GM18520 (cell line): Measurements from ENCODE around the gene PPP2R5C.
"Not testable (repeated sequence)": the region's sequence is repeated elsewhere in the genome, so short reads cannot be mapped to it uniquely, and the experiment has no call there.

Experiments
- ATAC-seq: cut with Tn5 transposase; IDR thresholded peaks from one replicate; pipeline ENCODE4 v1.9.1; 2021; ENCODE audit not compliant: unreplicated experiment

The PPP2R5C gene

DNA sequence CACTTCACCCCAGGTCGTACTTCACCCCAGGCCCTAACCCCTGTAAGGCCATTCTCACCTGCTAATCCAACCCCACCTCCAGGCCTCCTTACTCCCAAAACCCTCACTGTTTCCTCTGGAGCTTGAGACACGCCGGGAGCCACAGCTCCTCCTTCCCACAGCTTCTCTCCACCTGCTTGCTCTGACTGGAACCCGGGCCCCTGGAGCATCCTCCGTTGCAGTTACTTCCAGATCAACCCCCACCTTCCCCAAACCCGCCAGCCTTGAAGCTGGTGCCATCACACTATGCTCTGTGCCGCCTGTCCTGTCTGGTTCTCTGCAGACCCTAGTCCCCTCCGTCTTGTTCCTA, 34.6 kb upstream of the PPP2R5C start:
- ATAC-seq: no peak

DNA sequence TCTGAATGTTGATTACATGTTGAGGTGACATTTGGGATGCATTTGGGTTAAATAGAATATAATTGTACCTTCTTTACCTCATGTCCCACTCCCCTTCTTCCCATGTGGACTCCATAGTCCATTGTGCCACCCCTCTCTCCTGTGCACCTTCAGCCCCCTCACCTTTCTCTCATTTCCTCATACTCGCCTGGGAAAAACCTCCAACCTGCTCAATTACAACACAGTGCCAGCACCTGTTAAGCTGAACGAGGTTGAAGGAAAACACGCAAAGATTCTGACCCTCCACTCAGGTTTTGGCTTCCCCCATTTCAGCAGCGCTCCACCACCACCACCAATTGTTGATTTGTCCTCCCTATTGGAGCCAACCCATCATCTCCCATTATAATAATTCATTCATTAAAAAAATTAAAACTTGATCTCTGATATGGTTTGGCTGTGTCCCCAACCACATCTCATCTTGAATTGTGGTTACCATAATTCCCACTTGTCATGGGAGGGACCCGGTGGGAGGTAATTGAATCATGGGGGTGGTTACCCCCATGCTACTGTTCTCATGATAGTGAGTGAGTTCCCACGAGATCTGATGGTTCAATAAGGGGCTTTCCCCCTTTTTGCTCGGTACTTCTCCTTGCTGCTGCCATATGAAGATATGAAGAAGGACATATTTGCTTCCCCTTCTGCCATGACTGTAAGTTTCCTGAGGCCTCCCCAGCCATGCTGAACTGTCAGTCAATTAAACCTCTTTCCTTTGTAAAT, 33.7 kb upstream of the PPP2R5C start:
- no peak for ATAC-seq

DNA sequence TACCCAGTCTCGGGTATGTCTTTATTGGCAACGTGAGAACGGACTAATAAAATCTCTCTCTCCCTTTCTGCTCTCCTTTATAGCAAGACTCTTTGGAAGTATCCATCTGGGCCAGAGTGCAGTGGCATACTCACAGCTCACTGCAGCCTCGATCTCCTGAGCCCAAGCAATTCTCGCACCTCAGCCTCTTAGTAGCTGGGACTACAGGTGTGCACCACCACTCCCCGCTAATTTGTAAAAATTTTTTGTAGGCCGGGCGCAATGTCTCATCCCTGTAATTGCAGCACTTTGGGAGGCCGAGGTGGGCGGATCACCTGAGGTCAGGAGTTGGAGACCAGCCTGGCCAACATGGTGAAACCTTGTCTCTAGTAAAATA, 33.2 kb upstream of the PPP2R5C start:
- ATAC-seq: no peak

DNA sequence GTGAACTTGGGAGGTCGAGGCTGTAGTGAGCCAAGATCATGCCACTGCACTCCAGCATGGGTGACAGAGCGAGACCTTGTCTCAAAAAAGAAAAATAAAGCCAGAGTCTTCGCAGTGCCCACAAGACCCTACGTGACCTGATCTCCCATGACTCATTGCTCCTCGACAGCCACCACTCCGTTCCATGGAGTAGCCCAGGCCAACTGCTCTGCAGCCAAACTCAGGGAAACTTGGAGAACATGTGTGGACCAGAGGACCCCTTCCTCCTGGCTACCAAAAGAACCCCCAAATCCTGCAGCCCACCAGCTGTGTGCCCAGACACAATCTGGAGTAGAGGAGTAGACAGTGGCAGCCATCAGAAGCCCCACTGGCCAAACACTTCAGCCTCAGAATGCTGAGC, 32.1 kb upstream of the PPP2R5C start:
- ATAC-seq: no peak

DNA sequence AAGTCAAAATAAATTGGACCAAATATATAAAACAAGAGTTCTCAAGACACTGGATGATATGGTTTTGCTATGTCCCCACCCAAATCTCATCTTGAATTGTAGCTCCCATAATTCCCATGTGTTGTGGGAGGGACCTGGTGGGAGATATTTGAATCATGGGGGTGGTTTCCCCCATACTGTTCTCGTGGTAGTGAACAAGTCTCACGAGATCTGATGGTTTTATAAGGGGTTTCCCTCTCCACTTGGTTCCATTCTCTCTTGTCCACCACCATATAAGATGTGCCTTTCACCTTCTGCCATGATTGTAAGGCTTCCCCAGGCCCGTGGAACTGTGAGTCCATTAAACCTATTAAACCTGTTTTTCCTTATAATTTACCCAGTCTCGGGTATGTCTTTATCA, 31.4 kb upstream of the PPP2R5C start:
- not testable (repeated sequence) for ATAC-seq

DNA sequence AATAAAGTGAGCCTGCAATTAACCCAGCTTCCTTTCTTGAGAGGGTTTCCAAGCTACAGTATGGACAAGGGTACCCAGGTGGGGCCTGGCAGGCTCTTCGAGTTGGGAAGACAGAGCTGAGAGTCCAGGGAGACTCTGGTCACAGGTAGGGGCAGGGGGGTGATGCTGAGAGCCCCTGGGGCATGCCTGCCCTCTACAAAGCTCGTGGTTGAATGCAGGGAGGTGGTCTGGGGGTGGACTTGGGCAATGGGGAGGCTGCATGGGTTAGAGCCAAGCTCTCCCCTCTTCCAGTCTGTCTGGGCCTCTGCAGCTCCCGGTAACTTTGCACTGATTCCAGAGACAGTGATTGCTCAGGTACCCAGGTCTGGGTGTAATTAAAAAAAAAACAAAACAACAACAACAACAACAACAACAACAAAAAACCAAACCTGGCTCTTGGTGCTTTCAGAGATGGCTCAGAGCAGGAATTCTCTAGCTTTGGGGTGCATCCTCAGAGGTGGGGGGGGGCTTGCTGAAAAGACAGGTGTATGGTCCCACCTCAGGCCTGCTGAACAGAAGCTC, 30.8 kb upstream of the PPP2R5C start:
- ATAC-seq: no peak

DNA sequence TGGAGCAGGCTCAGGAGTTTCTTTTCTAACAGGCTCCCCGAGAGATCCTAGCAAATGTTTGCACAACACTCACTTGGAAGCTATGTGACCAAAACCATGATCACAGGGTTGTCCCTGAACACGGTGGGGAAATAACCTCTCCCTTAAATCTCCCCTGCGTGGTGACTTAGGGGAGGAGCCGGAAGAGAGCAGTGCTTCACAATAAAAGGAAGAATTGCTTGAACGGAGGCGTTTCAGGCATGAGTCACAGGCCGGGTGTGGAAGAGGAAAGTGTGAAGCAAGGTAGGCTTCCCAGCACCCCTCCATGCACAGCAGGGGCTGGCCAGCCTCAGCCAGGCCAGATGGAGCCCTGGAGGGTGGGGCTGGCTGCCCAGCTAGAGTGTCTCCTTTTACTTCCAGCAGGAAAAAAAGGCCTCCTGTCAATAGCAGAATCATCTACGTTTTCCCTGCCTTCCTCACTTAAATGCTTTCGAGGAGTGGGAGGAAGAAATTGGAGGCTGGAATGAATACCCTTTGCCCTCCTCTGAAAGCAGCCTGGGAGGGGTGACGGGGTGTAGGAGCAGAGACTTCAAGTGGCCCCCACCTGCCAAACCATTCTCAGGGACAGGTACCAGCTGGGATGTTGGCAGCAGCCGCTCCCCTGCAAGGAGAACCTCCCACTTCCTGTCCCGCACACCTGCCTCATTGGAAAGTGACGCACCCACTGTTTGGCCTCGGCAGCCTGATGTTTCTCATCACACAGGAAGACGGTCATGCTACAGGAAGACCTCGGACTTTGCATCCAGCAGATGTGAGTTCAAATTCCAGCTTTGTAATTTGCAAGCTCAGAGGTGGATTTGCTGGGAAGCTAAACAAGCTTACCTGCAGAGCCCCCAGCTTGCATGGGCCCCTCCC, 30.1 kb upstream of the PPP2R5C start:
- ATAC-seq: peak; percentile 53

DNA sequence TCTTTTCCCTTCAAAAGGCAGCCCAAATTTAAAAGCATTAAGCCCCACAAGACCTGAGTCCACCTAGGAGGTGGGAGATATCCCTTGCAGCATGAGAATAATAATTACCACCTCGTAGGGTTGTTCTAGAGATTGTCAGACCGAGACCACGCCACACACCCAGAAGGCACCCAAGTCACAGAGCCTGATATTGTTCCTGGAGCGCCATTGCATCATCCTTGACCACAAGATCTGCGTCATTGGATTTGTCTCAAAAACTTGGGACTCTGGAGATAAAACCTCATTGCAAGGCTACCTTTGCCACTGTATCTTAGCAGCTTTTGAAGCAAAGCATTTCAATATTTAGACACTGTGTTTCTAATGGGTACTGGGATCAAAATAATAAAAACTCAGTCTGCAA, 29.4 kb upstream of the PPP2R5C start:
- no peak for ATAC-seq

DNA sequence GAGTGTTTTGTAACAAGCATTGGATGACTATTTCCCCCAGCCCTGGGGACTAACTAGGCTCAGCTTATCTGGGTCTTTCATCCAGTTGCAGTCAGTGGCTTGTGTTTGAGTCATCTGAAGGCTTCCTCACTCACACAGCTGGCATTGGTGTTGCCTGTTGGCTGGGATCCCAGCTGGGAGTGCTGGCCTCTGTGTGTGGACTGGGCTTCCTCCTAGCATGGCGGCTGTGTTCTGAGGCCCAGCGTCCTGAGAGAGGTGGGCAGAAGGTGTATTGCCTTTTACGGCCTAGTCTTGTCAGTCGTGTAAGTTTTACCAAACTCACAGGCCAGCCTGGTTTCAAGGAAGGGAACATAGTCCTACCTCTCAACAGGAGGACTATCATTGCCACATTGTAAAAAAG, 28.3 kb upstream of the PPP2R5C start:
- ATAC-seq: no peak

DNA sequence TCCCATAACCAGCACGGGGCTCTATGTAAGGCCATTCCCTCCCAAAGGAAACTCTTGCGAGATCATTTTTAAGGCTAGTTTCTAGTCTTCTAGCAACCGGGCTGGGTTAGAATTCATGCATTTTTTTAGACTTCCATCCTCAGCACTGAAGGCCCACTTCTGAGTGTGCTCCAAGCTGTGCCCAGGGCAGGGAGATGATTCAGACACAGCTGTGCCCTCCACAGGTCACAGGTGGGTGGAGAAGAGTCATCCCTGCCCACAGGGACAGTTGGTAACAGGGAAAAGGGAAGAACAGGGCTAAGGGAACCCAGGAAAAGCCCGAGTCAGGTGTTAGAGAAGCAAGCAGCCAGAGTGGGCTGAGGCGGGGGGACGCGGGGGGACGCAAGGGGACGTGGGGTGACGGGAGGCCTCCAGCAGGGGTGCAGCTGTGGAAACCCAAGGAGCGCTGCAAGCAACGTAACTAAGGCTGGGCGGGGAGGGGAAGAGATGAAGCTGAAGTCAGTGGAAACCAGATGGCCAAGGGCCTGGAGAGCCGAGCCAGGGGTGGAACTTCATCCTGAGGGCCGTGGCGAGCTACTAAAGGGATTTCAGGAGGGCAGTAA, 27.2 kb upstream of the PPP2R5C start:
- ATAC-seq: no peak

DNA sequence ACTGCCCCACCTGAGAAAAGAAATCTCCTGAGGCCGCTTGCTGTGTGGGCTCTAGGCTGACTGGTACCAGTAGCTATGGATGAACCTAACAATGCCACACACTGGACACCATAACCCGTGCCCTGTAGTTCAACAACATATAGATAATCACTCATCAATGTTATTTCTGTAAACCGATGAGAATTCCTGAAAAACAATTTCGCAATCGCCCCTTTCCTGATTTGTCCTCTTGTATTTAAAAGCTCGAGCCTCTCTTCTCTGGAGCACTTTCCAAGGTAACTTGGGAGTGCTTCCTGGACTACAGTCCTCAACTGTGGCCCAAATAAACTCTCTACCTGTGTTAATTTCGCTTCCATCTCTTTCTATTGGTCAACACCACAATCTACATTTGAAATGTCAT, 26.1 kb upstream of the PPP2R5C start:
- ATAC-seq: no peak

DNA sequence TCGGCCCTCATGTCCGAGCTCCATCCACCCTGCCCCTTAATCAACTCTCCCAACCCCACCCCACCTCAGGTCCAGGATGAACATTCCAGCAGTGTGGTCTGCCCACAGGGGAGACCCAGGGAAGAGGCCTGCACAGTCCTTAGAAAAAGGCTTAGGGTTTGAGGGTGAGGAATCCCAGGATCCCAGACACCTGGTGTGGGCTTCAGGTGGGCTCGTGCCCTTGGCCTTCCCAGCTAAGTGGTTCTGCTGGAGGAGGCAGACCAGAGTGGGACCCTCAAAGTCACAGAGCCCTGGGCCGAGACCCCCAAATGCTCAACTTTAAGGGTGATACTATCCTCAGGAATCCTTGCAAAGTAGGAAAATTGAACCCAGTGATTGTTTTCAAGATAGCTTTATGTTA, 25.4 kb upstream of the PPP2R5C start:
- ATAC-seq: no peak

DNA sequence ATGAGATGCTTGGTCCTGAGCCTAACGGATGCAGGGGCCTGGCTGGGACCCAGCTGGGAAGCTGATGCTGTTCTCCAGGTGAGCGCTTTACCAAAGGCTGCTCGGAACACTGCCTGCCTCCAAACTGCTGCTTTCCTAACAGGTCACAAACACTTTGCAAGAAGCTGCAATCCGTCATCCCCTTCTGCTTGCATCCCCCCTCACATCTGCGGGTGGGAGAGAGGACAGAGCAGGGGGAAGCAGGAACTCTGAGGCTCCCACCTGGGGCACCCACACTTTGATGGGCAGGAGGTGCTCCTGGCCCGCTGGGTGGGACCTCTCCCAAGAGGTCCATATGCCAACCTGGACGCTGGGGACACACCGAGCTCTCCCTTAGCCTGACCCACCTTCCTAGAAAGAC, 24.9 kb upstream of the PPP2R5C start:
- no peak for ATAC-seq

DNA sequence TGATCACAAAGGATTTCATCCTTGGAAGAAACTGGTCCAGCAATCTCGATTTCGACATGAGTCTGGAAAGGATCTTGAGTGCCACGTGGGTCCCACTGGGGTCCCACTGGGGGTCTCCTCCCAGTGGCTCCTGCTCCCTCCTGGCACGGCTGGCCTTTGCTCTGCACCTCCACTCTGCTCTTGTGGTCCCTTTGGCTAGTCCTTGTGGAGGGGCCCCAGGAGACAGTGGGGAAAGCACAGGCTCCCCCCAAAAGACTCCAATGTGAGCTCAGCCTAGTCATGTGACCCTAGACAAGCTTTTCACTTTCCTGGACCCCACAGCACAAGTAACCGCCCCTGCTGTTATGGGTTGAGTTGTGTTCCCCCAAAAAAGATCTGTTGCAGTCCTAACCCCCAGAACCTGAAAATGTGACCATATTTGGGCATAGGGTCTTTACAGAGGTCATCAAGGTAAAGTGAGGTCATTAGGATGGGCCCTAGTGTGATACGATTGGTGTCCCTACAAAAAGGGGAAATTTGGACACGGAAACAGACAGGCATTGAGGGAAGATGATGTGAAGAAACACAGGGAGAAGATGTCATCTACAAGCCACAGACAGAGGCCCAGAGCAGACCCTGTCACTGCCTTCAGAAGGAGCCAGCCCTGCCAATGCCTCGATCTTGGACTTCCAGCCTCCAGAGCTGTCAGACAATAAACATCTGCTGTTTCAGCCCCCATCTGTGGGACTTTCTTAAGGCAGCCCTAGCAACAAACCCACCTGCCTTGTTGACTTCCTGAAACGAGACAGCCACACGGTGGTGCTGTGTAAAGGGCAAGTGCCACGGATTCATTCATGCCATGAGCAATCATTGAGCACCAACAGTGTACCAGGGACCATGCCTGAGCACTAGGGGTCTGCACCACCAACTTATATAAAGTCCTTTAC, 23.8 kb upstream of the PPP2R5C start:
- no peak for ATAC-seq

DNA sequence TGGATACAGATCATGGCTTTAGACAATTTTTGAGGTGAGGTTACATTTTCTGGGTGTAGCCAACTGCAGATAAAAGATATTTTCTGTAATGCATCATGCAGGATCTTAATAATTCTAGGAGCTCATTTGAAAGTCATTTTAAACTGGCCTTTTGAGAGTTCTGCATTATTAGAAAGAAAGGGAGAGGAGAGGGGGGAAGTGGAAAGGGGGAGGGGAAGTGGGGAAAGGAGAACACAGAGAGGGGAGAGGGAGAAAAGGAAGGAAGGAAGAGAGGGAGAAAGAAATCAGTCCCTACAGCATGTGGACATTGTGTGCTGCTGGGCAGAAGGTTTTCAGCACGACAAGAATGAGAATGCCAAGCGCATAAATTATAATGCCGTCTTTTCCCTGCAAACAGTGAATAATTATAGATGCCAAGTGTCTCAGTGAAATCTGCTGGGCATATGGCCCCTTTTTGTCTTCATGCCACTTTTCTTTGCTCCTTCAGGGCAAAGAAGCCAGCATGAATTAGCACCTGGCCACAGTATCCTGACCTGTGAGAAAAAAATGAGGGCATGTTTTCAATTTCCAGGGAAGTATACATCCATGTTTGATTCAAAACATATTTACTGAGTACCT, 22.7 kb upstream of the PPP2R5C start:
- ATAC-seq: no peak

DNA sequence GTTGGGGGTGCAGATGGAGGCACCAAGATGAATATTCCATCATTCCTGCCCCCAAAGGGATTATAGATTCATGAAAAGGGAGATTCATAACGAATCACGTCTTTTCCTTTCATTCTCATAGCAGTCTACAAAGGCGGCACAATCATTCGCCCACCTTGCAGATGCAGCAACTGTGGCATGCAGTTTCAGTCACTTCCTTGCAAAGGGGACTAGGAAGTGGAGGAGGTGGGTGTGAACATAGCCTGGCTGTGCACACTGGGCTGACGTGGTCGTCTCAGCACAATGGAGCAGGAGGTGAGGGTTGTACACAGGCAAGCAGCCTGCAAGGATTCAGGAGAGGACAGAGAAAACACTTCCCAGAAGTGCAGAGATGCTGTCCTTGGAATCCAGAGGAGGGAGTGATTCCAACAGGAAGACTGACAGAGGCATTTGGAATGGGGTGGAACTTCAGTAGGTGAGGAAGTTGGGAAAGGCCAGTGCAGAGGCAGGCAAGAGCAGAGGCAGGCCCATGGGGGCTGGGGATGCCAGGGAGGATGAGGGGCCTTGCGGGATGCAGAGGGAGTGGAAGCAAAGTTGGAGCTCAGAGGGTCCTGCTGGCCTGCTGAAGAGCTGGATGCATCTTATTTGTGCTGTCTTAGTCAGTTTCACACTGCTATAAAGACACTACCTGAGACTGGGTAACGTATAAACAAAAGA, 21.9 kb upstream of the PPP2R5C start:
- no peak for ATAC-seq

DNA sequence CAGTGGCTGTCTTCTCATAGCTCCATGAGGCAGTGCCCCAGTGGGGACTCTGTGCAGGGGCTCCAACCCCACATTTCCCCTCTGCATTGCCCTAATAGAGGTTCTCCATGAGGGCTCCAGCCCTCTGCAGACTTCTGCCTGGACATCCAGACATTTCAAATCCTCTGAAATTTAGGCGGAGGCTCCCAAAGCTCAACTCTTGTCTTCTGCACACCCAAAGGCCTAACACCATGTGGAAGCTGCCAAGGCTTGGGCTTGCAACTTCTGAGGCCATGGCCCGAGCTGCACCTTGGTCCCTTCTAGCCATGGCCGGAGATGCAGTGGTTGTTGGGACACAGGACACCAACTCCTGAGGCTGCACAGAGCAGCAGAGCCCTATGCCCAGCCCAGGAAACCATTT, 20.5 kb upstream of the PPP2R5C start:
- ATAC-seq: no peak

DNA sequence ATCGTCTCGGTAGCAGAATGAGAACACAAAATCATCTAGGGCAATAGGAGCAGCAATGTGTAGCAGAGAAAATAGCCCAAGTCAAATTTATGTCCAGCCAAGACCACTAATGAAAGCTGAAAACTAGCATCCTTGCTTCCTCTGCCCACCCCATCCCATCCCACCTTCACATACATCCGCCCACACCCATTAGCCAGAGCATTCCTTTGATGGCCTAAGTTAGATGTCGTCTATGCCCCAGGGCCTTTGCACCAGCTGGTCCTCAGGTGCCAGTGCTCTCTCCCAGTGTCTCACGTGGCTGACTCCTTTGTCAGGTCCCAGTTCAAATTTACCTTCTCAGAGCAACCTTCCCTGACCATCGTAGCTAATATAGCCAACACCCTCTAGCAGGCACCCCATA, 17.8 kb upstream of the PPP2R5C start:
- ATAC-seq: no peak

DNA sequence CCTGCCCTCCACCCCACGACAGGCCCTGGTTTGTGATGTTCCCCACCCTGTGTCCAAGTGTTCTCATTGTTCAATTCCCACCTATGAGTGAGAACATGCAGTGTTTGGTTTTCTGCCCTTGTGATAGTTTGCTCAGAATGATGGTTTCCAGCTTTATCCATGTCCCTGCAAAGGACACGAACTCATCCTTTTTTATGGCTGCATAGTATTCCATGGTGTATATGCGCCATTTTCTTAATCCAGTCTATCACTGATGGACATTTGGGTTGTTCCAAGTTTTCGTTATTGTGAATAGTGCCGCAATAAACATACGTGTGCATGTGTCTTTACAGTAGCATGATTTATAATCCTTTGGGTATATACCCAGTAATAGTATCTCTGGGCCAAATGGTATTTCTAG, 17.1 kb upstream of the PPP2R5C start:
- not testable (repeated sequence) for ATAC-seq

DNA sequence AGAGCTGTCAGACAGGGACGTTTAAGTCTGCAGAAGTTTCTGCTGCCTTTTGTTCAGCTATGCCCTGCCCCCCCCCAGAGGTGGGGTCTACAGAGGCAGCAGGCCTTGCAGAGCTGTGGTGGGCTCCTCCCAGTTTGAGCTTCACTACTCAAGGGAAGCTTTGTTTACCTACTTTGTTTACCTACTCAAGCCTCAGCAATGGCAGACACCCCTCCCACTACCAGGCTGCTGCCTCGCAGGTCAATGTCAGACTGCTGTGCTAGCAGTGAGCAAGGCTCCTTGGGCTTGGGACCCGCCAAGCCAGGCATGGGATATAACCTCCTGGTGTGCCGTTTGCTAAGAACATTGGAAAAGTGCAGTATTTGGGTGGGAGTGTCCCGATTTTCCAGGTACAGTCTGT, 11.8 kb upstream of the PPP2R5C start:
- not testable (repeated sequence) for ATAC-seq
